Left forelimb (tissue), 1 donor: ENCODE data around the gene SLC66A1.

Experiments
- DNase-seq: peaks from one replicate; pipeline ENCODE4 v3.0.0-alpha.2; 2018; ENCODE audit warnings: low spot score

Gene SLC66A1

GRCh38 chr1:19325958-19326747, 14.0 kb downstream of the SLC66A1 start:
- DNase-seq, result no peak

- DNase-seq, result no peak
Observed at GRCh38 chr1:19326748-19327065, 14.6 kb downstream of the SLC66A1 start.

- no peak for DNase-seq
Observed at GRCh38 chr1:19327301-19327700, 15.2 kb downstream of the SLC66A1 start.

- DNase-seq, result no peak
Observed at GRCh38 chr1:19327736-19328135, 15.6 kb downstream of the SLC66A1 start.

GRCh38 chr1:19328486-19328885, 16.4 kb downstream of the SLC66A1 start:
- DNase-seq, result no peak

- DNase-seq, result no peak
Observed at GRCh38 chr1:19329188-19329587, 17.1 kb downstream of the SLC66A1 start.

- DNase-seq, result no peak
Observed at GRCh38 chr1:19329611-19330010, 17.5 kb downstream of the SLC66A1 start.

GRCh38 chr1:19330449-19331135, 18.5 kb downstream of the SLC66A1 start:
- DNase-seq, result no peak

GRCh38 chr1:19331262-19331878, 19.2 kb downstream of the SLC66A1 start:
- no peak for DNase-seq

GRCh38 chr1:19332832-19333231, 20.7 kb downstream of the SLC66A1 start:
- no peak for DNase-seq

GRCh38 chr1:19333587-19334354, 21.6 kb downstream of the SLC66A1 start:
- no peak for DNase-seq

GRCh38 chr1:19336543-19336942, 24.4 kb downstream of the SLC66A1 start:
- DNase-seq, result no peak

GRCh38 chr1:19337289-19337688, 25.2 kb downstream of the SLC66A1 start:
- DNase-seq, result no peak

GRCh38 chr1:19338323-19338762, 26.2 kb downstream of the SLC66A1 start:
- DNase-seq, result no peak

GRCh38 chr1:19339214-19339861, 27.2 kb downstream of the SLC66A1 start:
- DNase-seq, result no peak

GRCh38 chr1:19340387-19340937, 28.3 kb downstream of the SLC66A1 start:
- DNase-seq, result no peak

GRCh38 chr1:19341201-19342061, 29.3 kb downstream of the SLC66A1 start:
- peak; percentile 80 for DNase-seq

GRCh38 chr1:19342062-19342750, 30.1 kb downstream of the SLC66A1 start:
- no peak for DNase-seq

GRCh38 chr1:19342894-19343616, 30.9 kb downstream of the SLC66A1 start:
- DNase-seq, result no peak
